ENCODE measurements around the gene CAMKK2.

Gene CAMKK2

GRCh38 chr12:121196902-121197301 is 99.6 kb downstream of the CAMKK2 start (continued):
- TF ChIP-seq GLIS1 (tag by site-specific recombination; IDR thresholded peaks at IDR 0.05) (no peak), ZFP41 (tag by site-specific recombination; IDR thresholded peaks at IDR 0.05; ENCODE audit: borderline replicate concordance) (no peak), ZNF768 (tag by site-specific recombination; IDR thresholded peaks at IDR 0.05) (no peak), ZNF19 (tag by site-specific recombination; IDR thresholded peaks at IDR 0.05; ENCODE audit: low read depth) (no peak), ZNF48 (tag by site-specific recombination; IDR thresholded peaks at IDR 0.05) (no peak), ZNF16 (tag by site-specific recombination; IDR thresholded peaks at IDR 0.05; ENCODE audit: low read depth) (no peak), ZNF23 (tag by site-specific recombination; IDR thresholded peaks at IDR 0.05; ENCODE audit: borderline replicate concordance) (no peak)

GRCh38 chr12:121191151-121191550 is 105.4 kb downstream of the CAMKK2 start:
- Histone ChIP-seq H3K9me3 (ENCODE audit: control insufficient read depth, insufficient read depth, low read depth, low read length) (no peaks in the 10 kb centered on the region), H3K27ac (ENCODE audit: extremely low read depth, low read depth, low read length) (no peak overlapping the region), H3K36me3 (ENCODE audit: control insufficient read depth in 2 of 2, insufficient read depth in 1 of 2, low read length in 2 of 2) (no peaks in the 10 kb centered on the region), H3K4me1 (ENCODE audit: control insufficient read depth, insufficient read depth, low read length) (no peaks in the 10 kb centered on the region), H3K4me3 (ENCODE audit: low read depth, low read length) (no peak overlapping the region)
- TF ChIP-seq, protein P1, sequence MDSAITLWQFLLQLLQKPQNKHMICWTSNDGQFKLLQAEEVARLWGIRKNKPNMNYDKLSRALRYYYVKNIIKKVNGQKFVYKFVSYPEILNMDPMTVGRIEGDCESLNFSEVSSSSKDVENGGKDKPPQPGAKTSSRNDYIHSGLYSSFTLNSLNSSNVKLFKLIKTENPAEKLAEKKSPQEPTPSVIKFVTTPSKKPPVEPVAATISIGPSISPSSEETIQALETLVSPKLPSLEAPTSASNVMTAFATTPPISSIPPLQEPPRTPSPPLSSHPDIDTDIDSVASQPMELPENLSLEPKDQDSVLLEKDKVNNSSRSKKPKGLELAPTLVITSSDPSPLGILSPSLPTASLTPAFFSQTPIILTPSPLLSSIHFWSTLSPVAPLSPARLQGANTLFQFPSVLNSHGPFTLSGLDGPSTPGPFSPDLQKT (IDR thresholded peaks at IDR 0.05; ENCODE audit: borderline replicate concordance, low read depth, low read length) = no peak
- no peak for TF ChIP-seq ZNF596 (tag by site-specific recombination; IDR thresholded peaks at IDR 0.05)
- no peak for TF ChIP-seq GLI4 (tag by site-specific recombination; IDR thresholded peaks at IDR 0.05)
- no peak for TF ChIP-seq ZNF585B (tag by site-specific recombination; IDR thresholded peaks at IDR 0.05)
- ChIA-PET CTCF (interaction anchor here (1.2 kb wide), 2 partner anchors 76 to 130 kb away, joined by 3 to 8 read pairs; no protein-coding TSS in a partner anchor), POLR2A (no interaction called here)

DNA sequence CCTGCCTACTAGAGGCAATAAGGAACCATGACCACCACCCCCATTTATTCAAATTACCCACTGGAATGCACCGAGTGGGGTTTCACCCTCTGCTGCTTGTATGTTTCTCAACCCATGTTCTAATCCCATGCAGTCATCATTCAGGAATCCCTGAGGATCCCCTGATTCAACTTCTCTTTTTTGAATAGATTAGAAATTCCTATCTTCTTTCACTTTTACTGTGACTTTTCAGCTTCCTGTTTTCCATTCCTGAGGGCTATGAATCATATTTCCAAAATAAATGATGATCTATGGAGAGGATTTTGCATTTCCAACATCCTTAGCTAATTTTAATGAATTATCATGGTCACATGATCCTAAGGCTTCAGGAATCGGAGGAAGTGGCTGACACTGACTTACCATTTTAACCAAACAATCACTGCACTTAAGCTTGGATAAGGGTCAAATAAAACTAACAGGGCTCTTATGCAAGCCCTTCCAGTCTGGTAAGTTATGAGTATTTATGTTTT is 105.9 kb downstream of the CAMKK2 start:
- ChIA-PET CTCF (interaction anchor here (1.2 kb wide), 2 partner anchors 76 to 130 kb away, joined by 3 to 8 read pairs; no protein-coding TSS in a partner anchor), POLR2A (no interaction called here)
- H3K4me3 ChIP-seq (ENCODE audit: low read depth, low read length) = no peak overlapping the region
- no peaks in the 10 kb centered on the region for H3K4me1 ChIP-seq (ENCODE audit: control insufficient read depth, insufficient read depth, low read length)
- TF ChIP-seq ZNF654 (tag by site-specific recombination; IDR thresholded peaks at IDR 0.05; ENCODE audit: low read depth) (no peak), KLF1 (tag by site-specific recombination; IDR thresholded peaks at IDR 0.05) (no peak), KLF10 (tag by site-specific recombination; IDR thresholded peaks at IDR 0.05) (no peak), ZFHX2 (tag by site-specific recombination; conservative IDR thresholded peaks at IDR 0.05) (no peak), ZNF600 (tag by site-specific recombination; IDR thresholded peaks at IDR 0.05) (no peak), ZNF658 (tag by site-specific recombination; IDR thresholded peaks at IDR 0.05) (no peak), ZNF37A (tag by site-specific recombination; IDR thresholded peaks at IDR 0.05) (no peak), SP2 (tag by site-specific recombination; IDR thresholded peaks at IDR 0.05) (no peak), ZNF837 (tag by site-specific recombination; IDR thresholded peaks at IDR 0.05) (no peak), KLF8 (tag by site-specific recombination; IDR thresholded peaks at IDR 0.05) (no peak), KLF7 (tag by site-specific recombination; IDR thresholded peaks at IDR 0.05; ENCODE audit: borderline replicate concordance) (no peak)
- TF ChIP-seq, protein P2, sequence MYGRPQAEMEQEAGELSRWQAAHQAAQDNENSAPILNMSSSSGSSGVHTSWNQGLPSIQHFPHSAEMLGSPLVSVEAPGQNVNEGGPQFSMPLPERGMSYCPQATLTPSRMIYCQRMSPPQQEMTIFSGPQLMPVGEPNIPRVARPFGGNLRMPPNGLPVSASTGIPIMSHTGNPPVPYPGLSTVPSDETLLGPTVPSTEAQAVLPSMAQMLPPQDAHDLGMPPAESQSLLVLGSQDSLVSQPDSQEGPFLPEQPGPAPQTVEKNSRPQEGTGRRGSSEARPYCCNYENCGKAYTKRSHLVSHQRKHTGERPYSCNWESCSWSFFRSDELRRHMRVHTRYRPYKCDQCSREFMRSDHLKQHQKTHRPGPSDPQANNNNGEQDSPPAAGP (tag by site-specific recombination; IDR thresholded peaks at IDR 0.05) = no peak
- H3K27ac ChIP-seq (ENCODE audit: extremely low read depth, low read depth, low read length) = no peak overlapping the region
- no peaks in the 10 kb centered on the region for H3K9me3 ChIP-seq (ENCODE audit: control insufficient read depth, insufficient read depth, low read depth, low read length)
- no peaks in the 10 kb centered on the region for H3K36me3 ChIP-seq (ENCODE audit: control insufficient read depth in 2 of 2, insufficient read depth in 1 of 2, low read length in 2 of 2)
